D341Med (cell line): ENCODE results near the gene OVOL3.
"Not testable (repeated sequence)": the region's sequence is repeated elsewhere in the genome, so short reads cannot be mapped to it uniquely, and the experiment has no call there.

Source experiments
- DNase-seq: peaks from one replicate; pipeline ENCODE4 v3.0.0; 2012; ENCODE audit warnings: low spot score

Gene OVOL3

GRCh38 chr19:36110487-36111199 lies at the start of gene OVOL3:
Gene OVOL3 (plus strand): TSS chr19:36111143. CDS start chr19:36111203, 60 bp downstream.
- no peak for DNase-seq

- no peak for DNase-seq
These were observed 49.6 kb upstream of the OVOL3 start for GRCh38 chr19:36061367-36061766.

- no peak for DNase-seq
These were observed 46.1 kb upstream of the OVOL3 start for GRCh38 chr19:36064826-36065225.

GRCh38 chr19:36067681-36068080 lies 43.3 kb upstream of the OVOL3 start:
- no peak for DNase-seq

- not testable (repeated sequence) for DNase-seq
These were observed 42.0 kb upstream of the OVOL3 start for GRCh38 chr19:36068810-36069499.

- no peak for DNase-seq
These were observed 38.9 kb upstream of the OVOL3 start for GRCh38 chr19:36072081-36072480.

GRCh38 chr19:36073121-36073876 lies 37.6 kb upstream of the OVOL3 start:
- DNase-seq, result no peak

- DNase-seq, result no peak
These were observed 31.5 kb upstream of the OVOL3 start for GRCh38 chr19:36079389-36079945.

- no peak for DNase-seq
These were observed 29.6 kb upstream of the OVOL3 start for GRCh38 chr19:36081385-36081784.

- DNase-seq, result no peak
These were observed 29.0 kb upstream of the OVOL3 start for GRCh38 chr19:36081894-36082293.

GRCh38 chr19:36082916-36083315 lies 28.0 kb upstream of the OVOL3 start:
- DNase-seq, result no peak

- DNase-seq, result no peak
These were observed 26.5 kb upstream of the OVOL3 start for GRCh38 chr19:36084231-36085009.

- DNase-seq, result no peak
These were observed 24.6 kb upstream of the OVOL3 start for GRCh38 chr19:36086326-36086725.

- no peak for DNase-seq
These were observed 21.1 kb upstream of the OVOL3 start for GRCh38 chr19:36089847-36090246.

- DNase-seq, result no peak
These were observed 19.8 kb upstream of the OVOL3 start for GRCh38 chr19:36090910-36091695.

- DNase-seq, result no peak
These were observed 18.4 kb upstream of the OVOL3 start for GRCh38 chr19:36092566-36092965.

- peak; percentile 21 for DNase-seq
These were observed 17.7 kb upstream of the OVOL3 start for GRCh38 chr19:36093146-36093662.

- peak; percentile 30 for DNase-seq
These were observed 17.3 kb upstream of the OVOL3 start for GRCh38 chr19:36093687-36094086.

- DNase-seq, result no peak
These were observed 13.9 kb upstream of the OVOL3 start for GRCh38 chr19:36097036-36097435.

GRCh38 chr19:36099166-36099785 lies 11.7 kb upstream of the OVOL3 start:
- DNase-seq, result peak; percentile 22
